AG04450 (cell line): ENCODE data around the gene FBXO11. TPM values are rescaled to one million over a fixed set of nuclear protein-coding genes. Genes with fewer than 3 reads are reported as not detected.

Experiments
- CTCF ChIA-PET: fragments of 300-600, 350-600 bp; formaldehyde crosslinking; extraction: SDS; loops from one replicate; lab custom pipeline; 2022; ENCODE audit warnings: antibody characterized with exemption, inconsistent platforms; lab: Charles Lee
- POLR2A ChIA-PET: fragments of 350-600 bp; formaldehyde crosslinking; extraction: SDS; loops from one replicate; lab custom pipeline; 2021; ENCODE audit warnings: antibody characterized with exemption, inconsistent platforms; lab: Yijun Ruan, JAX
- DNase-seq: peaks from one replicate; pipeline ENCODE4 v3.0.0-alpha.2; 2011; ENCODE audit warnings: low read depth, low spot score
- H3K27ac ChIP-seq: one replicate; pipeline ENCODE4 v1.5.1; 2012; ENCODE audit warnings: low read depth, low read length, control low read depth
- H3K27me3 ChIP-seq: one replicate; pipeline ENCODE4 v1.6.0; 2012; ENCODE audit warnings: low read length; ENCODE audit not compliant: control insufficient read depth, insufficient read depth
- H3K4me3 ChIP-seq: 2 replicates; pipeline ENCODE4 v1.5.1; 2011; ENCODE audit warnings: mild to moderate bottlenecking, low read depth, low read length, control low read depth
- H3K9me3 ChIP-seq: 2 replicates; pipeline ENCODE4 v1.5.1; 2012; ENCODE audit warnings: low read length; ENCODE audit not compliant: control insufficient read depth, insufficient read depth
- polyA plus RNA-seq: library from polyadenylated mRNA; depleted of rRNA; stranded (reverse); fragments of >200 nt; gene quantifications from 2 replicates; pipeline ENCODE4 v1.2.3, GENCODE V29; 2011
- TF ChIP-seq, protein P1 (sequence below): IDR thresholded peaks from 2 replicates; pipeline ENCODE4 v1.5.1; 2011; ENCODE audit warnings: low read depth, low read length, control low read depth, inconsistent platforms

FBXO11 gene
- polyA plus RNA-seq, 1 experiment: 55.9 TPM

- no peak for DNase-seq
- TF ChIP-seq, protein P1, sequence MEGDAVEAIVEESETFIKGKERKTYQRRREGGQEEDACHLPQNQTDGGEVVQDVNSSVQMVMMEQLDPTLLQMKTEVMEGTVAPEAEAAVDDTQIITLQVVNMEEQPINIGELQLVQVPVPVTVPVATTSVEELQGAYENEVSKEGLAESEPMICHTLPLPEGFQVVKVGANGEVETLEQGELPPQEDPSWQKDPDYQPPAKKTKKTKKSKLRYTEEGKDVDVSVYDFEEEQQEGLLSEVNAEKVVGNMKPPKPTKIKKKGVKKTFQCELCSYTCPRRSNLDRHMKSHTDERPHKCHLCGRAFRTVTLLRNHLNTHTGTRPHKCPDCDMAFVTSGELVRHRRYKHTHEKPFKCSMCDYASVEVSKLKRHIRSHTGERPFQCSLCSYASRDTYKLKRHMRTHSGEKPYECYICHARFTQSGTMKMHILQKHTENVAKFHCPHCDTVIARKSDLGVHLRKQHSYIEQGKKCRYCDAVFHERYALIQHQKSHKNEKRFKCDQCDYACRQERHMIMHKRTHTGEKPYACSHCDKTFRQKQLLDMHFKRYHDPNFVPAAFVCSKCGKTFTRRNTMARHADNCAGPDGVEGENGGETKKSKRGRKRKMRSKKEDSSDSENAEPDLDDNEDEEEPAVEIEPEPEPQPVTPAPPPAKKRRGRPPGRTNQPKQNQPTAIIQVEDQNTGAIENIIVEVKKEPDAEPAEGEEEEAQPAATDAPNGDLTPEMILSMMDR: no peak
- no peaks in the 10 kb centered on the region for H3K27me3 ChIP-seq
- POLR2A ChIA-PET: no interaction called here
- H3K4me3 ChIP-seq: no peak overlapping the region
- no peak overlapping the region for H3K27ac ChIP-seq
- CTCF ChIA-PET: interaction anchor here (1.0 to 1.3 kb wide), 2 partner anchors 24 to 273 kb away, joined by 3 to 4 read pairs; no protein-coding TSS in a partner anchor
- H3K9me3 ChIP-seq: no peaks in the 10 kb centered on the region
Measured at GRCh38 chr2:47833516-47833968, 72.8 kb downstream of the FBXO11 start.

DNA sequence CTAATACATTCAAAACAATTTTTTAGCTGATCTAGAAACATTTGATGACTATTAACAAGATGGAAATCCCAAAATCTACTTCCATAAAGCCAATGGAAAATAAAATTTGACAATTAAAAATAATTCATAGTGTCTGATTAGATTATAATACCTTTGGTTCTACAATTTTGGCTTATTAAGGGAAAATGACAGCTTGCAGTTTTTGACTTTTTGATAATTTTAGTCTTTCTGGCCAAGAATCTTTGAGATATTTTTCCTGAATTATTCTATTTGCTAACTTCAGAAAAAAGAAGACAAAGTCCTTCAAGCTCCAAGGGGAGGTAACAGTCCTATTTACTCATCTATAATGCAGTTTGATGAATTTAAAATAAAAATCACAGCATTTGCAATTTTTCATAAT lies 83.8 kb downstream of the FBXO11 start:
- ChIA-PET POLR2A (no interaction called here), CTCF (interaction anchor here (0.9 kb wide), 1 partner anchor 649 kb away, joined by 3 read pairs; no protein-coding TSS in a partner anchor)
- Histone ChIP-seq H3K27ac (no peak overlapping the region), H3K4me3 (no peak overlapping the region), H3K9me3 (no peaks in the 10 kb centered on the region), H3K27me3 (no peaks in the 10 kb centered on the region)
- DNase-seq: no peak
- TF ChIP-seq, protein P1: no peak

DNA sequence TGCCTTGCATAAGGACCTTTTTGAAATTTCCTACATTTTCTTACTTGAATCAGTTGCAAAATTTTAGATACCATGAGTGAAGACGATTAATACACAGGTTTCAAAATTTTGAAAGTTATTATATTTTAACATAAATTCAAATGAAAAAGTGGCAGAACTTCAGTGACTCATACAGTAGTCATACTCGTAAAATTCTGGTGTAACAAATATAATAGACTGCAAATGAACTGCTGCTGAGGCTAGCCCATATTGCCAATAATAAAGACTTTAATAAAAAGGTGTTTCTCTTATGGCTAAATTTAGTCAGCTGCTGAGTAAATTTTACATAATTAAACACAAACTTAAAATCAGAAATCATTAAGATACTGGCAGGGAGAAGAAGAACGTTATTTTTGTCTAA lies 86.5 kb downstream of the FBXO11 start:
- H3K27me3 ChIP-seq: no peaks in the 10 kb centered on the region
- ChIA-PET POLR2A (no interaction called here), CTCF (no interaction called here)
- H3K9me3 ChIP-seq: no peaks in the 10 kb centered on the region; the same call in 1 of the 2 replicates
- no peak for DNase-seq
- TF ChIP-seq, protein P1: no peak
- H3K4me3 ChIP-seq: no peak overlapping the region
- H3K27ac ChIP-seq: no peak overlapping the region

GRCh38 chr2:47818777-47819176 lies 87.5 kb downstream of the FBXO11 start:
- no peak overlapping the region for H3K27ac ChIP-seq
- no peaks in the 10 kb centered on the region for H3K27me3 ChIP-seq
- TF ChIP-seq, protein P1: no peak
- H3K9me3 ChIP-seq: no peaks in the 10 kb centered on the region; the same call in 1 of the 2 replicates
- ChIA-PET POLR2A (interaction anchor here (0.6 to 0.7 kb wide), 2 partner anchors 10 to 12 kb away, joined by 3 to 5 read pairs; no protein-coding TSS in a partner anchor), CTCF (no interaction called here)
- H3K4me3 ChIP-seq: no peak overlapping the region
- no peak for DNase-seq

DNA sequence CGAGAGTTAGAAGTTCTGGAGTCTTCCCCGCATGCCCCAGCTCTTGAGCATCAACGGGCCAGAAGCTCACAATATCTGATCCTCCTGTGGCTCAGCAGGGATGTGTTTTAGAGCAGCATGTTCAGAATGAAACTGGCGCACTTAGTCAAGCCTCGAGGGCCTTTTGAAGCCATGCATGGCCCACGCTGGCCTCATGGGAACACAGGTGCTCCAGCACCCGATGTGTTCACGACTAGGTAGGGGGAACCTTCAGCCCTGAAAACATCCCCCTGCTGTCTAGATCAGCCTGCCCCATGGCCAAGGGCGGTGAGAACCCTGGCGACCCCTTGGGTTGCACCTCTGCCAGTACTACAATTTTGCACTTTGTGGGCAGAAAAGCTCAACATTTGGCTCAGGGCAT lies 90.5 kb downstream of the FBXO11 start:
- no peak for DNase-seq
- no peak overlapping the region for H3K4me3 ChIP-seq
- H3K27me3 ChIP-seq: no peaks in the 10 kb centered on the region
- H3K9me3 ChIP-seq: no peaks in the 10 kb centered on the region; the same call in 1 of the 2 replicates
- ChIA-PET POLR2A (no interaction called here), CTCF (no interaction called here)
- TF ChIP-seq, protein P1: no peak
- H3K27ac ChIP-seq: no peak overlapping the region
